Vagina (tissue), 2 donors: ENCODE measurements around the gene RNF223.

ENCODE experiments used
- POLR2A ChIP-seq, 2 donors: fragments of 450-650 bp; IDR thresholded peaks; one replicate each; pipeline ENCODE4 v1.6.1; 2017; ENCODE audit warnings: antibody characterized with exemption in 2 of 2, mild to moderate bottlenecking in 2 of 2, moderate library complexity in 2 of 2
- POLR2AphosphoS5 ChIP-seq, 2 donors: sonication (generic); formaldehyde crosslinking; IDR thresholded peaks; one replicate each; pipeline ENCODE4 v1.9.0; 2017; ENCODE audit warnings: antibody characterized with exemption in 2 of 2, mild to moderate bottlenecking in 2 of 2, low read depth in 1 of 2; ENCODE audit not compliant: insufficient read depth in 1 of 2
- TF ChIP-seq, protein P1 (sequence below), 3 experiments: fragments of 450-650 bp in 2 of 3; fragments of 200-600 bp in 1 of 3; sonication (generic) in 1 of 3; IDR thresholded peaks; one replicate each; pipeline ENCODE4 v1.5.1; 2017 to 2019; ENCODE audit warnings: antibody characterized with exemption in 3 of 3, mild to moderate bottlenecking in 2 of 3, moderate library complexity in 2 of 3

DNA sequence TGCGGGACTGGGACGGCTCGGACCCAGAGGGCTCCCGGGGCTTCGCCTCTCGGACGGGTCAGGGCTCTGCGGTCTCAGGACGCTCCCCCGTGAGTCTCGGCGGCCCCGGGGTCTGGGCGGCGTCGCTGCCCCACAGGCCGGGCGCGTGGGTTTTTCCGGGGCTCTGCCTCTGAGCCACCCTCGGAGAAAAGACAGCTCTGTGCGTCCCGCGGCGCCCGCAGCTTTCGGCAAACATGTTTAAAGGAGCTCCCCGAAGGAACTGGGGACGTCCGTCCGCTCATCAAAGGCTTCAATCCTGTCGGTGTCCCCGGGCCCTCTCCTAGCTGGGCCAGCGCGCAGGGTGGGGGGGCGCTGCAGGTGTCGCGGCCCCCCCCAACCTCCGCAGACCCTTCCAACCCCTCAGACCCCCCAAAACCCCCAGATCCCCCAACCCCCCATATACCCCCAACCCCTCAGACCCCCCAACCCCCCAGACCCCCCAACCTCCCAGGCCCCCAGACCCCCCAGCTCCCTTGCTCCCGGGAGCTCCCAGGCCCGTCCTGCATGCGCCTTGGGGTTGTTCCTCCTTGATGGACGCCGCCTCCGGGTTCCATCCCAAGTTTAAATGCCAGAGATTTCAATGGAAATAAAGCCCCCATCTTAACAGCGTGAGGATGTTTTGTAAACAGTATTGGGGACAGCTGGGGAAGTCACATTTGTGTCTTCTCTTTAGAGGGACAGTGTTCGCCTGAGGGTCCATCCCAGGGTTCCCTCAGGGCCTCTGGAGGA, 42.8 kb upstream of the RNF223 start:
- TF ChIP-seq, protein P1, sequence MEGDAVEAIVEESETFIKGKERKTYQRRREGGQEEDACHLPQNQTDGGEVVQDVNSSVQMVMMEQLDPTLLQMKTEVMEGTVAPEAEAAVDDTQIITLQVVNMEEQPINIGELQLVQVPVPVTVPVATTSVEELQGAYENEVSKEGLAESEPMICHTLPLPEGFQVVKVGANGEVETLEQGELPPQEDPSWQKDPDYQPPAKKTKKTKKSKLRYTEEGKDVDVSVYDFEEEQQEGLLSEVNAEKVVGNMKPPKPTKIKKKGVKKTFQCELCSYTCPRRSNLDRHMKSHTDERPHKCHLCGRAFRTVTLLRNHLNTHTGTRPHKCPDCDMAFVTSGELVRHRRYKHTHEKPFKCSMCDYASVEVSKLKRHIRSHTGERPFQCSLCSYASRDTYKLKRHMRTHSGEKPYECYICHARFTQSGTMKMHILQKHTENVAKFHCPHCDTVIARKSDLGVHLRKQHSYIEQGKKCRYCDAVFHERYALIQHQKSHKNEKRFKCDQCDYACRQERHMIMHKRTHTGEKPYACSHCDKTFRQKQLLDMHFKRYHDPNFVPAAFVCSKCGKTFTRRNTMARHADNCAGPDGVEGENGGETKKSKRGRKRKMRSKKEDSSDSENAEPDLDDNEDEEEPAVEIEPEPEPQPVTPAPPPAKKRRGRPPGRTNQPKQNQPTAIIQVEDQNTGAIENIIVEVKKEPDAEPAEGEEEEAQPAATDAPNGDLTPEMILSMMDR (IDR thresholded peaks at IDR 0.05), result no peak
- no peak for TF ChIP-seq POLR2A (IDR thresholded peaks at IDR 0.05)
- no peak for TF ChIP-seq POLR2AphosphoS5 (IDR thresholded peaks at IDR 0.05; ENCODE audit: insufficient read depth in 1 of 2, low read depth in 1 of 2)
